Stimulated activated naive CD4-positive, alpha-beta T cell treated with Interleukin-2 at 50 U/mL for 16 hours (primary cell): ENCODE results near the gene SORBS1.

Experiments used
- DNase-seq: peaks from one replicate; lab custom pipeline; 2025; lab: John Stamatoyannopoulos, UW

The SORBS1 gene

GRCh38 chr10:95315509-95315908 is 245.7 kb downstream of the SORBS1 start:
- no peak for DNase-seq

DNA sequence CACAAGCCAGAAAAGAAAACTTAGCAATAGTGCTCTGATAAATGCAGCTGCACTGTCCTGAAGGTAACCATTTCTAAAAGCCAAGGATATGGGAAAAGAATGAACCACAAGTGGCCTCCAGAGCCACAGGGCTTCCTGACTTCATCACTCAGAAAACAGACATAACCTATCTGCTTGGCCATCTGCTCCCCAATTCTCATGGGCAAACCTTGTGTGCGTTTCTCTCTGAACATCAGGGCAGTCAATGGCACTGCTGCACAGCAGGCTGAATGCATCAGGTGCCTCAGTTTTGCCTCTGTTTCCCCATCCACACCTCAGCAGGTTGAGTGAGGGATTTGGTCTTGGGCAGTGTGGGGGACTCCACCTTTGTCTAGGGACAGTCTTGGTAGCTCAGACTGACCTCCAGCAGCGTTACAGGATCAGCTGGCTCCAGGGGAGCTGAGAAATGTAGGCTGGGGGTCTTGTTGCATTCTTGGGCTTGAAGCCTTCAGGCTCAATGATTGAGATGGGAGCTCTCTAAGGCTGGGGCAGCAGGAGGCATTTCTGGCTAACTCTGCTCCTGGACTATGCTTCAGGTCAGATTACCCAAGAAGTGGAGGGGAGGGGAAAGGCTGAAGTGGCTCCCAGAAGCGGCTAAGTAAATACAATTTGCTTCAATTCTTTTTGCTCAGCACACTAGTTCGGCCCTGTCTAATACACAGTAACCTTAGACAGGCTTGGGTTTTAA is 246.8 kb downstream of the SORBS1 start:
- DNase-seq: no peak

DNA sequence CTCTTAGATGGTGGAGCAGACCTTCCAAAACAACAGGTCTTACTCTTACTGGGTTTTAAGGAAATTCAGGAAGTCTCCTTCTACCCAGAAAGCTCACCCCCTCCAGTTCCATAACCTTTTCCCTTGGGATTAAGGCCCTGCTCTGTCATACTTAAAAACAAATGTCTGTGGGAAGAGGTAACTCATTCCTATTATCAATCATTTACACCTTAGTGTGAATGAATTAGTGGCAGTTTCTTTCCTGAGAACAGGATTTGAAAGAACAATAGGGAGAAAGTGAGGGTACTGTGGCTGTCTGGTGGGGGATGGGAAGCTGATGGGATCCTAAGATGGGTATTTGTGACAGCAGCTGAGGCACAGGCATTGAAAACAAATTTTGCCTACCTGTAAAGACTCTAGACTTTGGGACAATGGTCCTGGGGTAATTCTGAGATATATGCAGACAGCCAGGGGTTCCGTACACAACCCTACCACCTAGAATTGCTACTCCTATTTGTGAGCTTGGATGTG is 248.1 kb downstream of the SORBS1 start:
- DNase-seq: no peak

GRCh38 chr10:95312257-95312656 is 248.9 kb downstream of the SORBS1 start:
- DNase-seq: no peak

DNA sequence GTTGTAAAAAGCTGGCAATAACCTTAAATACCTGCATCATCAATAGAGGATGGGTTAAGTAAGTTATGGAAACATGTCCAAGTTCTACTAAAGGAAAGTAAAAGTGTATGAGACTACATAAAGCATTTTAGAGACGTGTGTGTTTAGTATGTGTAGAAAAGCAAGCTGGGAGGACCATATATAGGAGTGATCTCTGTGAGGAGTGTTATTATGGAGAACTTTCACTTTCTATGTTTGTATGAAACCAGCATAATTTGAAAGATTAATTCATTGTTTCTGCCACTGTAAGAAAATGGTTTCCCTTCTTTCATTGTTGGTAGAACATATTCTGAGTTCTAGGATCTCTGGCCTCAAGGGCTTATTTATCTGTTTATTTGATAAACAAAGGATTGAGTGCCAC is 251.2 kb downstream of the SORBS1 start:
- no peak for DNase-seq

DNA sequence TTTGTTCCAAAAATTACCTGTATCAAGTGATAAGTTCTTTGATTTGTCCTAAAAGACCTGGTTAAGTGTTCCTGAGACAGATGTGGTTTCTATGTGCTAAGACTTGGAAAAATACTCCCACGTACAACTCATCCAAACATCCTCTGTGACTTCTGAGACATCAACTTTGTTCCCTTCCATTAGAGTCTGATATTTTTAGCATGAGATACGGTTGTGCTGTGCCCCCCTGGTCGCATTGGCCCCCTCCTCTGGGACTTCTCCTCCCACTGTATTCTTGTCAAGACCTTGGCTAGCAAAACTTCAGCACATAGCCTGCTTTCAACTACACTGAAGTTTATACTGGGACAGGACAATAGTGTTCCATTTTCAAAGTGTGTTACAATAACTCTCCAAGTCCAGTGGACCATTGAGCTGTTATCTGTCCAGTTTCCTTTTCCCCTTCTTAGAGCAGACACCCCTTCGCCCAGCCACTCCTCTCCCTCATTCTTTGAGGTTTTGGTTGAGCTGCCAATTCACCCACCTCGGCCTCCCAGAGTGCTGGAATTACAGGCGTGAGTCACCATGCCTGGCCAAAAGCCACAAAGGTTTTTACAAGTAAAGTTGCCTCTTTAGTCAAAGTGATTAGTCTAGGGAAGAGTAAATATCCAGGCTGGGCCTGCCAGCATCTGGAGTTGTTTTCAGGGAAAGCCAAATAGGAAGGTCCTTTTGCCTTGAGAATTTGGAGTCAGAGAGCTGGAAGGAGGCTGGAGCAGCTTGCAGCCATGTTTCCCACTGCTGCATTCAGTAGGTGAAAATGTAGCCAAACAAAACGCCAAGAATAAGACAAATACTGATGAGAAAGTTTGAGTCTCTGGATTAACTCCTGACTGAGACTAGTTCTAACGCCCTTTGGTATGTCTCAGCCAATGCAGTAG is 252.5 kb downstream of the SORBS1 start:
- DNase-seq: no peak

- no peak for DNase-seq
Measured at GRCh38 chr10:95306851-95307250, 254.3 kb downstream of the SORBS1 start.

DNA sequence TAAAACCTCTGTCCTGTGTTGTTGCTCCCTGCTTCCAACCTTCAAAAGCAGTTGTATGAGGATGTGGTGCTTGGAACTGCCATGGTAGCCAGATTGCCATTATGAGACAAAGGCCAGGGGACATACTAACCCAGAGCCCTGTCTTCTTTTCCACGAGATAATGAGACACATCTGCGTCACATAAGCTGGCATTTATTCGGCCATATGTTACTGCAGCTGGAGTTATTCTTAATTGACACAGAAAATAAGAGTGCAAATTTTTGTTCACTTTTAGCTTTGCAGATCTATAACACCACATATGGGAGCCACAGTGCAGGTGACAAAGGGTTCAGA is 254.9 kb downstream of the SORBS1 start:
- no peak for DNase-seq

- DNase-seq: no peak
Measured at GRCh38 chr10:95305606-95306317, 255.4 kb downstream of the SORBS1 start.

- DNase-seq: no peak
Measured at GRCh38 chr10:95304976-95305375, 256.2 kb downstream of the SORBS1 start.

DNA sequence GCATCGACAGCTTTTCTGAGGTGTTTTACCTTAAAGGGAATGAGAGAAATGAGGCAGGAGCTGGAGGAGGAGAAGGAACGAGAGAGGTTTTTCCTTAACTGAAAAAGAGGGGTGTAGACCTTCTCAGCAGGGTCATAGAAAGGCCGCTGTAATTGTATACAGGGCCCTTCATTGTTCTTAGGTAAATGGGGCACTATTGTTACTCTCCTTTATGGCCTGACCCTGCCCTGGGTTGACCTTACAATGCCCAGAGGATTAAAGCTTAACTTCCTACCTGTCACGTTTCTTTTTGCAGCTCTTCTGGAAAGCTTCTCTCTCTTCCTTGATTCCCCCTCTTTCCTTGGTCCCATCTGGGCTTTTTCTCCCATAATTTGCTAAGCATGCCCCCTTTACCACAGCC is 256.7 kb downstream of the SORBS1 start:
- DNase-seq: no peak

- no peak for DNase-seq
Measured at GRCh38 chr10:95303950-95304349, 257.2 kb downstream of the SORBS1 start.

DNA sequence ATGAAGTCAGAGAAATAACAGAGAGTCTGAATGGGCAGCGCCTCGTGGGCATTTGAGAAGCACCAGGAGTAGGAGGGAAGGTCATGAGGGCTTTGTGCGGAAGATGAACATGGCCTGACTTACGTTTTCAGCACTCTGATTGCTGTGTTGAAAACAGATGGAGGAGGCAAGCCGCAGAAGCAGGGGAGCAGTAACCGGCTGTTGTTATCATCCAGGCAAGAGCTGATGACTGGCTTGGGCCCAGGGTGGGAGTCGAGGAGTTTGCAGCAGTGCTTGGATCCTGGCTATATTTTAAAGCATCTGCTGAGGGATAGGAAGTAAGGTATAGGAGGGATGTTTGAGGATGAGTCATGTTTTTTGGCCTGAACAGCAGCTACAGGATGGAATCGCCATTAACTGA is 257.6 kb downstream of the SORBS1 start:
- DNase-seq: no peak

GRCh38 chr10:95300022-95300539 is 261.1 kb downstream of the SORBS1 start:
- no peak for DNase-seq

GRCh38 chr10:95297402-95297801 is 263.8 kb downstream of the SORBS1 start:
- no peak for DNase-seq

DNA sequence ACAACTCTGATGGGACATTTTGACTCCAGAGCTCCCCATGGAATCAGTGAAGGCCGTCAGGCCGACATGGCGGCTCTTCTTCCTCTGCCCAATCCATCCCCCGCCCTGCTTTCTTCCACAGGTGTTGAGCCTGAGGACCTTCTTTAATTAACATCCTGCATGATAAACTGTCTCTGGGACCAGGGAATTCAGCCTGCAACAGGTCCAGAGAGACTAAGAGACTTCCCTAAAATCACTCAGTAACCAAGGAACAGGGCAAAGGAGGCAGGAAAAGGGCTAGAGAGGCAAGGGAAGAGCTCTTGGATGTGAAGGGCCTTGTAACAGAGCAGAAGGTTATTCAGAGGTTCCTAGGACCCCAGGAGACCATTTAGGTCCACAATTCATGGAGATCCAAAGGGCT is 264.4 kb downstream of the SORBS1 start:
- DNase-seq: no peak

DNA sequence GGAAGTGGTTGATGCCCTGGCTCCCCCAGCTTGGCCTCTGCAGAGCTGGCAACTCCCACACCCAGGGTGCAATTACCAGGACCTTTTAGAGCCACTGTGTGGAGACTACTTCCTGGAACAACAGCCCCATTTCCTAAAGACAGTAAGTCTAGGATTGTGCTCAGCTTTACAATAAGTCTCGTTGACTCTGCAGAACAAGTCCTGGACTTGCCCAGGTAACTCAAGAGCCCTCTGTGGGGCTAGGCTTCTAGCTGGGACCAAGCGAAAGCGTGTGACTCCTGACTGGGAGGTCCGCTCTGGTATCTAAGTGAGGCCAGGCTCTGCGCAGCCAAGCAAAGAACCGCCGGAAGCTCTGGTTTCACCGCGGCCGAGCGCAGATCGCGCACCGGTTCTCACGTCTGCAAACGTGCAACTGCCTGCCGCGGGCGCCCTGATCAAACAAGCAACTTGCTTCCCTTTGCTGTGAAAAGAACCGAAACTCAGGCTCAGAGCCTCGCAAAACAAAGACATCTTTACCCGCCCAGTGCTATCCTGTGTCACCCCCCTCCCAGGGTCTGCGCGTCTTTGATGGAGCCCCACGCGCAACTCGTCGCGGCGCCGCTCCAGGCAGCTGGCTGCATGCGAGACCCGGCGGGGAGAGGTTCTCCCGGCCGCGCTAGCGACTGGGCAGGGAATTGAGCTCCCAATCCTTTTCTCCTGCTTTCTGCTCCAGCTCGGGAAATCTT is 266.0 kb downstream of the SORBS1 start:
- no peak for DNase-seq

- no peak for DNase-seq
Measured at GRCh38 chr10:95293631-95294030, 267.5 kb downstream of the SORBS1 start.

- DNase-seq: no peak
Measured at GRCh38 chr10:95291365-95292039, 269.7 kb downstream of the SORBS1 start.

GRCh38 chr10:95290461-95291364 is 270.5 kb downstream of the SORBS1 start, which contains the start of gene PDLIM1:
PDLIM1 (minus strand) TSS chr10:95291003; CDS start chr10:95290915, 88 bp downstream.
- DNase-seq: no peak
